ENCODE measurements around the gene RYR2. TPM values are rescaled to one million over a fixed set of nuclear protein-coding genes. Genes with fewer than 3 reads are reported as not detected.

Gene RYR2
- total and polyA plus RNA-seq, 2 donors: 7.2 to 16.8 TPM

GRCh38 chr1:237500566-237500965 is 458.6 kb downstream of the RYR2 start:
- Histone ChIP-seq H3K4me3 (ENCODE audit: low read depth, low read length) (no peak overlapping the region), H3K27ac (ENCODE audit: low read depth) (no peak overlapping the region), H3K36me3 (ENCODE audit: insufficient read depth) (no peaks in the 10 kb centered on the region), H3K4me1 (ENCODE audit: insufficient read depth) (no peaks in the 10 kb centered on the region)
- 80% methylated on average over 6 of the region's 6 CpGs for WGBS
- DNase-seq (ENCODE audit: extremely low spot score): no peak

- Histone ChIP-seq H3K36me3 (ENCODE audit: insufficient read depth) (no peaks in the 10 kb centered on the region), H3K4me3 (ENCODE audit: low read depth, low read length) (no peak overlapping the region), H3K27ac (ENCODE audit: low read depth) (no peak overlapping the region), H3K4me1 (ENCODE audit: insufficient read depth) (no peaks in the 10 kb centered on the region)
- DNase-seq (ENCODE audit: extremely low spot score): no peak
- WGBS: 89% methylated on average over 8 of the region's 8 CpGs
Measured at GRCh38 chr1:237503292-237503691, 461.3 kb downstream of the RYR2 start.

GRCh38 chr1:237507005-237507404 is 465.0 kb downstream of the RYR2 start:
- 94% methylated on average over 2 of the region's 2 CpGs for WGBS
- no peak for DNase-seq (ENCODE audit: extremely low spot score)
- Histone ChIP-seq H3K27ac (ENCODE audit: low read depth) (no peak overlapping the region), H3K36me3 (ENCODE audit: insufficient read depth) (no peaks in the 10 kb centered on the region), H3K4me3 (ENCODE audit: low read depth, low read length) (no peak overlapping the region), H3K4me1 (ENCODE audit: insufficient read depth) (no peaks in the 10 kb centered on the region)

GRCh38 chr1:237509748-237510147 is 467.8 kb downstream of the RYR2 start:
- WGBS: 84% methylated on average over 2 of the region's 2 CpGs
- Histone ChIP-seq H3K27ac (ENCODE audit: low read depth) (no peak overlapping the region), H3K4me3 (ENCODE audit: low read depth, low read length) (no peak overlapping the region), H3K4me1 (ENCODE audit: insufficient read depth) (no peaks in the 10 kb centered on the region), H3K36me3 (ENCODE audit: insufficient read depth) (no peaks in the 10 kb centered on the region)
- no peak for DNase-seq (ENCODE audit: extremely low spot score)

- H3K4me1 ChIP-seq (ENCODE audit: insufficient read depth): no peaks in the 10 kb centered on the region
- WGBS: 93% methylated on average over 3 of the region's 3 CpGs
- no peak overlapping the region for H3K4me3 ChIP-seq (ENCODE audit: low read depth, low read length)
- no peak overlapping the region for H3K27ac ChIP-seq (ENCODE audit: low read depth)
- no peak for DNase-seq (ENCODE audit: extremely low spot score)
- no peaks in the 10 kb centered on the region for H3K36me3 ChIP-seq (ENCODE audit: insufficient read depth)
Measured at GRCh38 chr1:237525102-237525501, 483.1 kb downstream of the RYR2 start.

GRCh38 chr1:237527761-237528160 is 485.8 kb downstream of the RYR2 start:
- Histone ChIP-seq H3K27ac (ENCODE audit: low read depth) (no peak overlapping the region), H3K4me1 (ENCODE audit: insufficient read depth) (no peaks in the 10 kb centered on the region), H3K36me3 (ENCODE audit: insufficient read depth) (no peaks in the 10 kb centered on the region), H3K4me3 (ENCODE audit: low read depth, low read length) (no peak overlapping the region)
- 85% methylated on average over 4 of the region's 4 CpGs for WGBS
- no peak for DNase-seq (ENCODE audit: extremely low spot score)

- Histone ChIP-seq H3K36me3 (ENCODE audit: insufficient read depth) (no peaks in the 10 kb centered on the region), H3K27ac (ENCODE audit: low read depth) (no peak overlapping the region), H3K4me3 (ENCODE audit: low read depth, low read length) (no peak overlapping the region), H3K4me1 (ENCODE audit: insufficient read depth) (no peaks in the 10 kb centered on the region)
- 65% methylated on average over 2 of the region's 2 CpGs for WGBS
- no peak for DNase-seq (ENCODE audit: extremely low spot score)
Measured at GRCh38 chr1:237528545-237528944, 486.6 kb downstream of the RYR2 start.

- no peaks in the 10 kb centered on the region for H3K4me1 ChIP-seq (ENCODE audit: insufficient read depth)
- no peak overlapping the region for H3K4me3 ChIP-seq (ENCODE audit: low read depth, low read length)
- no peak for DNase-seq (ENCODE audit: extremely low spot score)
- 91% methylated on average over 2 of the region's 2 CpGs for WGBS
- H3K36me3 ChIP-seq (ENCODE audit: insufficient read depth): no peaks in the 10 kb centered on the region
- H3K27ac ChIP-seq (ENCODE audit: low read depth): no peak overlapping the region
Measured at GRCh38 chr1:237539055-237539454, 497.1 kb downstream of the RYR2 start.

- WGBS: 68% methylated on average over 5 of the region's 5 CpGs
- Histone ChIP-seq H3K4me1 (ENCODE audit: insufficient read depth) (no peaks in the 10 kb centered on the region), H3K4me3 (ENCODE audit: low read depth, low read length) (no peak overlapping the region), H3K27ac (ENCODE audit: low read depth) (no peak overlapping the region), H3K36me3 (ENCODE audit: insufficient read depth) (no peaks in the 10 kb centered on the region)
- no peak for DNase-seq (ENCODE audit: extremely low spot score)
Measured at GRCh38 chr1:237542525-237543418, 500.8 kb downstream of the RYR2 start.

GRCh38 chr1:237553078-237553477 is 511.1 kb downstream of the RYR2 start:
- no peak for DNase-seq (ENCODE audit: extremely low spot score)
- Histone ChIP-seq H3K4me3 (ENCODE audit: low read depth, low read length) (no peak overlapping the region), H3K36me3 (ENCODE audit: insufficient read depth) (no peaks in the 10 kb centered on the region), H3K4me1 (ENCODE audit: insufficient read depth) (no peaks in the 10 kb centered on the region), H3K27ac (ENCODE audit: low read depth) (no peak overlapping the region)
- 91% methylated on average over 1 of the region's 1 CpG for WGBS

GRCh38 chr1:237556911-237557310 is 514.9 kb downstream of the RYR2 start:
- H3K36me3 ChIP-seq (ENCODE audit: insufficient read depth): no peaks in the 10 kb centered on the region
- no peak for DNase-seq (ENCODE audit: extremely low spot score)

GRCh38 chr1:237562242-237562823 is 520.3 kb downstream of the RYR2 start:
- DNase-seq (ENCODE audit: extremely low spot score): peak; percentile 40
- WGBS: 64% methylated on average over 4 of the region's 4 CpGs
- Histone ChIP-seq H3K36me3 (ENCODE audit: insufficient read depth) (no peaks in the 10 kb centered on the region), H3K27ac (ENCODE audit: low read depth) (no peak overlapping the region), H3K4me1 (ENCODE audit: insufficient read depth) (no peaks in the 10 kb centered on the region), H3K4me3 (ENCODE audit: low read depth, low read length) (no peak overlapping the region)

More at GRCh38 chr1:237556911-237557310, 514.9 kb downstream of the RYR2 start:
- 81% methylated on average over 3 of the region's 3 CpGs for WGBS
- H3K27ac ChIP-seq (ENCODE audit: low read depth): no peak overlapping the region
- H3K4me3 ChIP-seq (ENCODE audit: low read depth, low read length): no peak overlapping the region
- H3K4me1 ChIP-seq (ENCODE audit: insufficient read depth): no peaks in the 10 kb centered on the region

GRCh38 chr1:237565236-237565635 is 523.3 kb downstream of the RYR2 start:
- no peak overlapping the region for H3K4me3 ChIP-seq (ENCODE audit: low read depth, low read length)
- DNase-seq (ENCODE audit: extremely low spot score): no peak
- H3K27ac ChIP-seq (ENCODE audit: low read depth): no peak overlapping the region
- 67% methylated on average over 7 of the region's 7 CpGs for whole genome bisulfite sequencing
- no peaks in the 10 kb centered on the region for H3K4me1 ChIP-seq (ENCODE audit: insufficient read depth)
- no peaks in the 10 kb centered on the region for H3K36me3 ChIP-seq (ENCODE audit: insufficient read depth)

GRCh38 chr1:237566581-237566980 is 524.6 kb downstream of the RYR2 start:
- H3K27ac ChIP-seq (ENCODE audit: low read depth): no peak overlapping the region
- DNase-seq (ENCODE audit: extremely low spot score): no peak

More at GRCh38 chr1:237566581-237566980, 524.6 kb downstream of the RYR2 start:
- WGBS: 91% methylated on average over 14 of the region's 14 CpGs
- Histone ChIP-seq H3K4me1 (ENCODE audit: insufficient read depth) (no peaks in the 10 kb centered on the region), H3K36me3 (ENCODE audit: insufficient read depth) (no peaks in the 10 kb centered on the region), H3K4me3 (ENCODE audit: low read depth, low read length) (no peak overlapping the region)
